Activated naive CD4-positive, alpha-beta T cell treated with anti-CD3 and anti-CD28 coated beads, Interleukin-2, amount 50 U/mL, for 16 hours (primary cell): ENCODE data around the gene PDPK1.
A peak's percentile ranks its signal among the peaks of the same experiment; 100 is the strongest.
"Not testable (repeated sequence)": the region's sequence is repeated elsewhere in the genome, so short reads cannot be mapped to it uniquely, and the experiment has no call there.

Experiments
- DNase-seq: peaks from one replicate; pipeline ENCODE4 v3.0.0-alpha.2; 2020

PDPK1 gene

DNA sequence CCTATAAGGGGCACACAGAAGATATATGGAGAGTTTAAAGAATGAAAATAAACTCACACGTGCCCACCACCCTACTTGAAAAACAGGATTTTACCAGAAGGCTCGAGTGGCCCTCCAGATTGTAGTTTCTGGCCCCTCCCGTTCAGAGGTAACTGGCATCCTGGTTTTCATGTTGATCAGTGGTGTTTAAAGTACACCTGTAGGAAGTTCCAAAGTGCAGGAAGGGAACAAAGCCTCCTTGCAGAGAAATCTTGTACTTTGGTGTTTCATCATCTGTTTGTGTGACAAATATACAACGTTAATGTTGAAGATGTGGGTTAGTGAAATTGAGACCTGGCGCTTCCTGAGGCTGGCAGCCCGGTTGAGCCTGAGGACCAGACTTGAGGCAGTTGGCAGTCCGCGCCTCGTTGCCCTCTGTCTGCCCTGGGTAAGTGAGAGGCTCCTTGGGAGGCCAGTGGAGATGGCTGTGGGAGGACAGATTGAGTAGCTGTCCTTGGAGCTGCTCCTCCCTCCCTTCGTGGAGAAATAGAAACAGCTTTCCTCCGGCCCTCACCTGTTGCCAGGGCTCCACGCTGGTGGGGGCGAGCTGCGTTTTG, 12.6 kb downstream of the PDPK1 start:
- DNase-seq = not testable (repeated sequence)

DNA sequence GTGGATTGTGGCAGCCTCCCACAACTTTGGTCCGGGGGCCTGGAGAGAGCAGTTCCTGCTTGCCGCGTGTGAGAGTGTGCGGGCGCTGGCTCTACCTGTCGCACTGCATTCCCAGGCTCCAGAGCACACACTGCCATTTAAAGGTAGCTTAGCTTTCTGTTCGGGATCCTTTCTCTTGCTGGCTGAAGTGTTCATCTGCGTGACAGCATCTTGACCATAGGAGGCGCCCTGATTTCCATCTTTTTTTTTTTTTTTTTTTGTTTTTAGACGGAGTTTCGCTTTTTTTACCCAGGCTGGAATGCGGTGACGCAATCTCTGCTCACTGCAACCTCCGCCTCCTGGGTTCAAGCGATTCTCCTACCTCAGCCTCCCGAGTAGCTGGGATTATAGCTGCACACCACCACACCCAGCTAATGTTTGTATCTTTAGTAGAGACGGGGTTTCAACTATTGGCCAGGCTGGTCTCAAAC, 13.6 kb downstream of the PDPK1 start:
- not testable (repeated sequence) for DNase-seq

DNA sequence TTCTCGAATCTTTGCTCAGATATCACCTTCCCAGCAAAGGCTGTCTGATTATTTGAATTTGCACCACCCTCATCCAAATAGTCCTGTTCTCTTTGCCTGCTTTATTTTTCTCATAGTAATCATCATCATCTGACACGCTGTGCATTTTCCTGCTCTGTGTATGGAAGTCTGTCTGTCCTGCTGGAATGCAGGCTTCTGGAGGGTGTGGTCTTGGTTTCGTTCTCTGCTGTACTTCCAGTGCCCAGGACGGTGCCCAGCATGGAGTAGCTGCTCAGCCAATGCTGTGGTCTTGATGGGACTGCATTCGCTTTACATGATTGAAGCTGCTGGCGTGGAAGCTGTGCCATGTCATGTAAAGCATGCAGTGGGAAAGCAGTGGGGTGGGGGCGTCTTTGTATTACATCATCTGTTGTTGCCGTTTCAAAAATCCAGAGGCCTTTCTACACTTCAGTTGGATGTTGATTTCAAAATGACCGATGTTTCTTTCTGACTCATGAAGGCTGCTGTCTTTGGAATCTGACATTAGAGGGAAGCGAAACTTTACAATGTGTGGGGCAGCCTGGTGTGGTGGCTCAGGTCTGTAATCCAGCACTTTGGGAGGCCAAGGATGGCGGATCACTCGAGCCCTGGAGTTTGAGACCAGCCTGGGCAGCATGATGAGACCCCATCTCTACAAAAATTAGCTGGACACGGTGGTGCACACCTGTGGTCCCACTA, 17.0 kb downstream of the PDPK1 start:
- not testable (repeated sequence) for DNase-seq

DNA sequence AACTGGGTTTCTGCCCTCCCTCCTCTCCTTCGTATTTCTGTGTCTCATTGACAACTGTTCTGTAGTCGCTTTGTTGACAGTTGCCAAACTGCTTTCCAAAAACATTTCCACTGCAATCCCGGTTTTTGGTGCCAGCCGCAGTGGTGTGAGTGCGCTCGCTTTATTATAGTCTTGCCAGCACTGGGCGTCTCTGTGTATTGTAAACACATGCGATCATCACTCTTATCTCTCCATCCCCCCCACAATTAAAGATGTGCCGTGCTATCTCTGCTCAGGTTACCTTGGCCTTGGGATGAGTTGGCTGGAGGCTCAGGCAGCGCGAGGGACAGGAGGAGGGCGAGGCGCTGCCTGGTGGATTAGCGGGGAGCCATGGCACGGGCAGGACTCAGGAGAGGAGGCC, 19.3 kb downstream of the PDPK1 start:
- not testable (repeated sequence) for DNase-seq

DNA sequence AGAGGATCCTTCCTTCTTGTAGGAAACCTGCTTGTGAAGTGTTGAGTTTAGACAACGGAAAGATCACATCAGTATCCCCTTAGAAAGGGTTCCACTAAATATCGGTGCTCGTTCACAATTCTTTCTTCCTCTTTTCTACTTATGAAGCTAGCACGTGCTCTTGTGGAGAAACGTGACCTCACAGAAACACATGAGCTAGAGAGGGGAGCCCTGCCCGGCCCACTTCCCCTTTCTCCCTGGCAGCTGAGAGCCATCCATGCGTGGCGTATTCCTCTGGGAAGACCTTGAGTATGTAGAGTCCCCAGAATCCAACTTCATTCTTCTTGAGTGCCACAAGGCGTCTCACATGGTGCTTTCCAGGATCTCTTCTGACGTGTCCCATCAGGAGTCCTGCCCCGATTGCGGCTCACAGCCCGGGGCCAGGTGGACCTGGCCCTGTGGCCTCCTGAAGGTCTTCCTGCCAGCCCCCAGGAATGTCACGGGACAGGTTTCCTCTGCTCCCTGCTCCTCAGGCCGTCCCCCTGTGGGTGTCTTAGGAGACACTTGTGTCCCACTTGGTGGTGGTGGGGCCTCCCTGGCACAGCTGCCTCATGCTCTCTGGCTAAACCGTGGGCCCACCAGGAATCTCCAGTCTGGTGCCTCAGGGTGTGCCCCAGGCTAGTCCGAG, 22.4 kb downstream of the PDPK1 start:
- not testable (repeated sequence) for DNase-seq

DNA sequence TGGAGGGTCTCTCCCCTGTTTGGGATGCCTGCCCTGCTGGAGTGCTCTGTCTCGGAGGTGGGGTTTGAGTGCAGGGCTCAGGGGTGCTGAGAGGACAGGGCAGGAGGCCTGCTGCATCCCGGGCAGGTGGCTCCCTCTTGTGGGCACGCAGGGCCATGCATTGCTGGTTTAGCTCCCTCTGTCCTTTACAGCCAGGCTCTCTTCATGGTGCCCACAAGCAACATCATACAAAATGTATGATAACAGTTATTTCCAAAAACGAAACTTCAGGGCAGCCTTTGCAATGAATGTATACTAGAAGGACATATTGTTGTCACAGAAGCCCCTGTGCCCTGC, 22.9 kb downstream of the PDPK1 start:
- peak; percentile 65 for DNase-seq

DNA sequence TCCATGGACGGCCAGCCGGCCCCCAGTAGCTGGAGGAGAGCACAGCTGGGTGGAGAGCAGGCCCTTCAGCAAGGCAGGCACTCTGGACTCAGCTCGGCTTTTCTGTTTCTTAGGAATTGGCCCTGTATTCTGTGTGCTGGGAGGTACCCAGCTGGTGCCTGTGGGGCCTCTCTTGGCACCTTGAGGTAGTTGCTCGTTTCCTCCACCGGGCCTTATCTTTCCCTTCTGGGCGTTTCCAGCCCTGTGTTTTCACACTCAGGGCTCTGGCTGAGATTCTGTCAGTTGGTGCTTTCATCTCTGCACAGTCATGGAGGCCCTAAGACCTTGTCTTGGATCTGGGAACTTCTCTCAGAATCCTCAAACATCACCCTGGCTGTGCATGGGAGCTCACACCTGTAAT, 29.7 kb downstream of the PDPK1 start:
- DNase-seq = not testable (repeated sequence)

DNA sequence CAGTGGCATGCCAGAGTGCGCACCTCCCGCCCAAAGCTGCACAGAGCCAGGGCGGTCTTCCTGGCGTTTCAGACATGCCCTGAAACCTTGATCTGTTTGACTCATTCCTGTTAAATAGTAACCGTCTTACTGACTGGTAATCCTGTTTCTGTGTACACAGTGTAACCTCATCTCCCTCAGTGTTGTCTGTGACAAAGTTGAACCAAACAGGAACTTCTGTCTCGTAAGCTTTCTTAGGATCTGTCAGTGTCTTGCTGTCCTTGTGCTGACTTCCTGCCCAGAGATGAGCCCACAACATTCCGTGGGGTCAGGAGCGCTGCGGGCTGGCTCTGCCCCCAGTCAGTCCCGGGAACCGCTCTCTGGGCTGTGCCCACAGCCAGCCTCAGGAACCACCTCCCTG, 30.8 kb downstream of the PDPK1 start:
- not testable (repeated sequence) for DNase-seq

DNA sequence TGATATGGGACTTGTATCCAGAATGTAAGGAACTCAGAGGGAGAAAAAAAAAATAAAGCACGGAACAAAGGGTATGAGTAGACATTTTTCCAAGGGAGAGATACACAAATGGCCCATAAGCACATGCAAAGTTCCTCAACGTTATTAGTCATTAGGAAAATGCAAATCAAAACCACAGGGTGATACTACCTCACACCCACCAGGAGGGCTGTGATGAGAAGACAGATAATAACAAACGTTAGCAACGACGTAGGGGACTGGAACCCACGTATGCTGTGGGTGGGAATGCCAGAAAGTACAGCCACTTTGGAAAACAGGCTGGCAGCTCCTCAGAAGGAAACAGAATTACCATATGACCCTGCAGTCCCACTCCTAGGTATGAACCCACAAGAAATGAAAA, 34.9 kb downstream of the PDPK1 start:
- not testable (repeated sequence) for DNase-seq

DNA sequence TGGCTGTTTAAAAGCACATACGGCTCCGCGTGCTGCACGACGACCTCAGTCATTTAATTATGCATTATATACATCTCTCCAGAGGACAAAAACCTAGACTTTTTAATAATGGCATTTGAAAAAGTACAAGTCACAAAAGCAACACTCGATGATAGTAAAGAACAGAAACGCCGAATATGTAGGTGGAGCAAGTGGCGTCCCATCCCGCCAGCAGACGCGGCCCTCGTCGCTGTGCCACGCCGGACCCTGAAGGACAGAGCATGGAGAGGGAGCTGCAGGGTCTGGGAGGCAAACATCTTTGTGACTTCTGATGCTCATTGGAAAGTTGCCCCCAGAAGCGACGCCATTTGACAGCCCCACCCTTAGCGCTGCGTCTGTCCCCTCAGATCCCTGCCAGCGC, 38.0 kb downstream of the PDPK1 start:
- not testable (repeated sequence) for DNase-seq

DNA sequence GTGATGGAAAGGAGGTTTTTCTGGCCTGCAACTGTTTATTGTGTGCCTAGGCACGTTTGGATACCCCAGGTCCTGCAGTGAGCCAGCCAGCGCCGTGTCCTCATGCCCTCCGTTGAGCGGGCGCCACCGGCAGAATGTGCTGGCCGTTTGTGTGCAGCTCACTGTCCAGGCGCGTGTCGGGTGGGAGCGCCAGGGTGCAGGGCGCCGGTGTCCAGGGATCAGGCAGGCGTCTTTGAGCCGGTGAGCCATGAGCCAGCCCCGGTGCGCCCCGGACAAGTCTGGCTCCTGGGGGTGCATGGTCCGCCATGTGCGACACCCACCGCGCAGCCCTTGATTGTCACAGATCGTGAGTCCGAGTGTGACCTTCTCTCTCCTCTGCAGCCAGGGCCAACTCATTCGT, 39.2 kb downstream of the PDPK1 start:
- not testable (repeated sequence) for DNase-seq

DNA sequence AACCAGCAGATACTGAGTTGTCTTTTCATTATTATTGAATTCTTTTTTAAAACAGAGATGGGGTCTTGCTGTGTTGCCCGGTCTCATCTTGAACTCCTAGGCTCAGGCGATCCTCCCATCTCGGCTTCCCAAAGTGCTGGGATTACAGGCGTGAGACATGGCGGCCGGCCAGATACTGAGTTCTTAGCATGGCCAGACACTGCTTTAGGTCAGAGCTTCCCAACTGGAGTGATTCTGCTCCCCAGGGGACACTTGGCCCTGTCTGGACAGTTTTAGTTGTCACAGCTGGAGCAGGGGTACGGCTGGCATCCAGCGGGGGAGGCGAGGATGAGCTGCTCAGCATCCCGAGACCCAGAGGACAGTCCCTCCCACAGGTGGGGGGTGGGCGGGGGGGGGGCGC, 41.1 kb downstream of the PDPK1 start:
- DNase-seq = not testable (repeated sequence)

DNA sequence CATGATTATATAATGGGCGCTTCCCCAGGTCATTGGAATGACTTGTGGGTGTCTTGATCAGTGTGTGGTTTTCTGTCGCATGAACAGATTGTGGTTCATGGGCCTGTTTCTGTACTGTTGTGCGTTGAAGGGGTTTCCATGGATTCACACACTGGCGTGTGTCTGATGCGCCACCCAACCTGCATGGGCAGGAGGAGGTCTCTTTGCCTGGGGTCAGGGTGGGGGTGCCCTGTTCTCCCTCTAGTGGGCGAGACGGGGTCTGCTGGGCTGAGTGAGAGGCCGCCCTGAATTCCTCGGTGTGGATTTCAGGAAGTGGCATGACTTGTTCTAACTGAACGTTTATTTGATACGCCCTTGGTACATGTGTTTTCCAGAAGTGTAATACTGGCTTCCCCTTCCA, 42.3 kb downstream of the PDPK1 start:
- not testable (repeated sequence) for DNase-seq

DNA sequence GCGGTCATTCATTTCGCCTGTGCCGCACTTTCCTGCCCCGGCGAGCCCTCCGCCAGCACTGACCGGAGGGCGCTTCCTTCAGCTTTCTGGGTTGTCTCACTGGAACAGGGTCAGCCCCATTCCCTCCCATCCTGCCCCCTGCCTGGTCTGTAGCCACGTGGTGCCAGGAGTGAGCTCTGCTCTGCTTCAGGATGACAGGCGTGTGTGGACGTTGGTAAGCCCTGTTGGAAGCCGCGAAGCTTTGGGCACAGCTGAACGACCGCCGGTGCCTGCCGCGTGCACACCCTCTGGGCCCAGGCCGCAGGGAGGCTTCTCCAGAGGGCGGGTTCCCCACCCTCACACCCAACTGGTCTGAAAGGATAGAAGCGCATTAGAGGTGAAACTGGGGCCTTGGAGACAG, 43.0 kb downstream of the PDPK1 start:
- not testable (repeated sequence) for DNase-seq

DNA sequence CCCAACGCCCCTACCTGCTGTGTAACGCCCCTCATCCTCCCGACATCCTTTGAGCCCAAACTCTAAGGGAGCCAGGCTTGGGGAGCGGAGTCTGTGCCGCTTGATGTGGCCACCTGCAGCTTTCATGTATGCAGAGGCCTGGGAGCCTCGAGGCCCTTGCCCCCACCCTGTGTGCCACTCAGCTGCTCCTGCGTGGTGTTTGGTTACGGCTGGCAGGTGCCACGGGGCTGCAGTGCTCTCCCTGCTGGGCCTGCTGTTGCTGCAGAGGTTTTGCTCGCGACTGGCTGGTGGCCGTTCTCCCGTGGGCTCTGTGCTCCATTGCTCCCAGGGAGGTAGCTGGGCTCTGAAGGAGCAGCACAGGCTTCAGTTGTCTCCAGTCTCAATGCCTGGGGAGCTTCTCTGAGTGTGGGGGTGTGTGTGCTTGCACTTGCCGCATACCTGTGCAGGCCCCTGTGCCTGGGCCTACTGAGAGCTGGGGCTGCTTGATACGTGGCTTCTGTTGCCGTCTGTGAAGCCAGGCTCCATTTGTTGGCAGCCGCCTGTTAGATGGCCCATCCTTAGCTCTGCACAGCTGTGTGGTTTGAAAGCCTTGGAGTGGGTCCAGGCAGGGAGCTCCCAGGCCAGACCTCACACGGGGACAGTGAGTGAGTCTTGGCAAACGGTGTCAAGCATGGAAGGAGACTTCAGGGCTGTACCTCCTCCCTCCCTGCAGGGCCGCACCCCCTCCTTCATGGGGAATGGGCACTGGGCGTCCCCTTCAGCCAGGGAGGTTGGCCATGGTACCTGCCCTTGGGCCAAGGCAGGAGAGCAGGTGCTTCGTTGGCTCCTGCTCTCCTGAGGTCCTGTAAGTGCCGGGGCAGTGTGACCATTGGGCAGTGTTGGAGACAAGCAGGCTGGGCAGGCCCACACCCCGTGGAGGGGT, 47.2 kb downstream of the PDPK1 start:
- DNase-seq = no peak

DNA sequence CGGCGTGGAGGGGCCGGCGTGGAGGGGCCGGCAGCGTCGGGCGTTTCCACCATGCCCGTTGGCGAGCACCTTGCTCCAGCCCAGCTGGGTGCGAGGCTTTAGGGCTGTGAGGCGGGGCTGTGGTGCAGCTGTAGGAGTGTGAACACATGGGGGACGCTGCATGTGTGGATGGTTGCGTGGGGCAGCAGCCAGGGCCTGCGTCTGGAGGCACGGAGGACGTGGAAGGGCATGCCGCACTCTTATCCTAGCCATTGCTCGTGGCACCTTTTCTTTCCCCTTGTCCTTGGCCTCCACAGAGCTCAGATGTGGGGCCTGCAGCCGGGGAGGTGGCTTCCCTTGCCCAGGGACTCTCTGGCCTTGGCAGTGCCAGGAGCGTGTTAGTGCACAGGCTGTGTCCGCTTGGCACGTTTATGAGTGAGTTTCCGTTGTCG, 47.8 kb downstream of the PDPK1 start:
- no peak for DNase-seq

DNA sequence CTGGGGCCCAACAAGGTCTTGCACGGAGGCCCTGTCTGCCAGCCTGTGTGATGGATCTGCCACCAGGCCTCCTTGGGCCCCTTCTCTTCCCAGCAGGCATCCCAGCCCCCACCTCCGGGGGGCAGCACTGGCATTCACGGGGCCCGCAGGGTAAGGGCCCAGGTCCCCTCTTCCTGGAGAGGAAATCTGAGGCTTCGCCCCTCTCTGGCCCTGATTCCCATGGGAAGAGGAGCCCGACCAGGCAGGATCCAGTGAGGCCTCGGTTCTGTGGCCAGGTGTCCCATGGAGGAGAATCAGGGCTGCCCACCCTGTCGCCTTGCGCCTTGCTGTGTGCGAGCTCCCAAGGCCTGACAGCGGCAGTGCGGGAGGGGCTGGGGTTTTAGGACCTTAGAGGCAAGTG, 48.4 kb downstream of the PDPK1 start:
- no peak for DNase-seq

DNA sequence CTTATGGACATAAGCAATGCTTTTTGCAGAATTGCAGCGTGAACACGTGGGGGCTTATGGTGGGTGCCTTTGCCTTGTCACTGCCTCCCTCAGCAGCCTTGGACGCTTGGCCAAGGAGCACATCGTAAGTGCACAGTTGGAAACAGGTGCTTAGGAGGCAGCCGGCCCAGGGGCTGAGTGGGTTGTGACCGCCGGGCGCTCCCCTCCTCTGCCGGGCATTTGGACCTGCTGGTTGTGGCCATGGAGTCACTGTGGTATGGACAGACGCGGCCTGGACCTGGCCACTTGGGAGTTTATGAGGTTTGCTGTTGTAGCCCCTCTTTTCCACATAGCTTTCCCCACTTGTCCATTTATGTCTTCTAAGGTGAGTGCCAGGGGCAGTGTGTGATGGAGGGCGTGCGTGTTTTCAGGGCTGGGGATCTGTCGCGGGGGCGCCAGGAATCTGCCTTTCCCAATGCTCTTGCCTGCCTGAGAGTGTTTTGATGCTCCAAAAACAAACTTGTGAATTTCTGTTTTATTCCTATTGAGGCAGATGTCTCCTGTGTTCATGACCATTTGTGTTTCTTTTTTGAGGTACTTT, 49.2 kb downstream of the PDPK1 start:
- DNase-seq = no peak

DNA sequence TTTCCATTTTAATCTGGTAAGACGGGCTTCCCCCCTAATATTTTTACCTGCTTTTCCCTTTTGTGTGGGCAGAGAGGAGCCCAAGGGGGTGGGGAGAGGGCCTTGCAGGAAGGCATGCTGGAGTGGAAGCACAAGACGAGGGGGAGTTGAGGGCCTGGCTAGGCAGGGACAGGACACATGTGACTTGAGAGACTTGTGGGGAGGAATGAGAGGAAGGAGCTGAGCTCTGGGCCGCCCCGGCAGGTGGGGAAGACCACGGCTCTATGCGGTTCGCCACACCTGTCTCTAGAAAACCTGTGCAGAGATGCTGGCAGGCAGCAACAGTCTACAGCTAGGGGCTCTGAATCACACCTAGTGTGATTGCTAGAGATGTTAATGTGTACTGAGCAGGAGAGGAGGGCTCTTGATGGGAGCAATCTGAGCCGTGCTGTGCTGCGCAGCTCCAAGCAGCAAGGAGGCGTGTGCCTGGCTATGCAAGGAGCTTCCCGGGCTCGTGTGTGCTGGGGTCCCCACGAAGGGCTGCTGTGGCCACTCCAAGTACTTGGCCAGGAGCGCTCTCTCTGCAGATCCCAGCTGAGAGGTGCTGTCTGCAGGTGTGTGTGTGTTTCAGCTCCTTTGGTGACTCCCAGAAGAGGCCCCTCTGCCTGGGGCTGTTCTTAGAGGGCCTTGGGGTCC, 50.2 kb downstream of the PDPK1 start:
- DNase-seq = no peak

DNA sequence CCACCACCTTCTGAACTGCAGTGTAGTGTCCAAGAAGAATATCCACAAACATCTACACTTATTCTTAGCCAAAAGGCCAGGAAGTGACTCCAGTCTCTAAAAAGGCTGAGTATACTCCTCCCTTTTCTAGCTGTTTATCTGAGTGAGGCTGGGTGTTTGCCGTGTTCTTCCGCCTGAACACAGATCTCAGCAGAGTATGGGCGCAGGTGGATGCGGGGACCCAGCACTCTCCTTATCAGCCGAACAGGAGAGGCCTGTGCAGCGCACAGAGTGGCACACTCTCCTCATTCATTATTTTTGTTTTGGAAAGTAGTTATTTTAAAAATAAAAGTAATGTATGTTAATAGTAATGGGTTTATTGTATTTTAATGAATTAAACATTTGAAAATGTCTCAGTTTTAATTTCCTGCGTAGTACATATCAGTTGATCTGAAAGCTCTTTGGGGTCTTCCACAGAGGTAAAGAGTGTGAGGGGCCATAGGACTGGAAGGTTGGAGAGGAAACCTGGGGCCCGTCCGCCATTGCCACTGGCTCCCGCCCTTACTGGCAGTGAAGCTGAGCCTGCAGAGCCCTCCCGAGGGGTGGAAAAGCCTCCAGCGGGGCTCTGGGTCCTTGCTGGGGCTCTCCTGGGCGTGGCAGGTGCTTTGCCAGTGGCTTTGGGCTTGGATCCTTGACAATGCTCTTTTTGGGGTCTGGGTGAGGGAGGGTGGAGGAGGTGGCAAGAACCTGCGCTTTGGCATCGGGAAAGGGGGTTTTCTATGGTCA, 53.8 kb downstream of the PDPK1 start:
- no peak for DNase-seq

DNA sequence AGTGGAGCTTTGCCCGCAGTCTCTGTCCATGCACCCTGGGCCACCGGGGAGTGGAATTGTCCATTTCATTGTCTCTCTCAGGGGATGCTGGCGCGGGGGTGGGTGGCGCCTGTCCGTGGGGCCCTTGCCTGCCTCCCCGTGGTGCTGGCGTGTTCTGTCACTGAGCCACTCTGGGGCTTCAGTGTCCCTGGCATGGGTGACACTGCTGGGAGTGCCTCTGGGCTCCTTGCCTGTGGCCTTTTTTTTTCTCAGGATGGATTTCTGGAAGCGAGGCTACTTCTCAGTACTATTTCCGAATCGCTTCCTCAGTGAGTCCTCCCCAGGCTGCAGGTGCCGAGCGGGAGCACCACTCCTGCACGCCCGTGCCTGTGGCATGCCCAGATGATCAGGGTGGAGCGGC, 55.0 kb downstream of the PDPK1 start:
- no peak for DNase-seq
